Astrocyte (in vitro differentiated cells and primary cell): Measurements from ENCODE around the gene CCDC9. TPM values are rescaled to one million over a fixed set of nuclear protein-coding genes. Genes with fewer than 3 reads are reported as not detected.

Experiments used
- DNase-seq: peaks from one replicate; pipeline ENCODE4 v3.0.0-alpha.2; 2010; ENCODE audit warnings: low read depth
- FAIRE-seq: peaks from 2 replicates; lab custom pipeline; 2011; peaks lifted over from hg19 to GRCh38; lab: Jason Lieb, UNC
- H2AFZ ChIP-seq: 2 replicates; pipeline ENCODE4 v1.6.0; 2012; ENCODE audit warnings: low read depth, low read length, inconsistent platforms
- H3K27ac ChIP-seq: 2 replicates; pipeline ENCODE4 v1.5.1; 2011; ENCODE audit warnings: low read depth, low read length, inconsistent platforms
- H3K27me3 ChIP-seq: 2 replicates; pipeline ENCODE4 v1.6.0; 2011; ENCODE audit warnings: low read length, inconsistent platforms; ENCODE audit not compliant: insufficient read depth
- H3K36me3 ChIP-seq: 2 replicates; pipeline ENCODE4 v1.5.1; 2011; ENCODE audit warnings: low read length, inconsistent platforms; ENCODE audit not compliant: insufficient read depth
- H3K4me1 ChIP-seq: 2 replicates; pipeline ENCODE4 v1.5.1; 2011; ENCODE audit warnings: low read length, inconsistent platforms; ENCODE audit not compliant: insufficient read depth
- H3K4me2 ChIP-seq: 2 replicates; pipeline ENCODE4 v1.6.0; 2012; ENCODE audit warnings: low read length, inconsistent platforms
- H3K4me3 ChIP-seq: 2 replicates; pipeline ENCODE4 v1.5.1; 2011; ENCODE audit warnings: low read depth, mild to moderate bottlenecking, low read length, inconsistent platforms; ENCODE audit not compliant: insufficient read depth
- H3K79me2 ChIP-seq: 2 replicates; pipeline ENCODE4 v1.6.0; 2012; ENCODE audit warnings: mild to moderate bottlenecking, low read length, inconsistent platforms; ENCODE audit not compliant: insufficient read depth
- H3K9ac ChIP-seq: 2 replicates; pipeline ENCODE4 v1.6.0; 2012; ENCODE audit warnings: mild to moderate bottlenecking, low read length, inconsistent platforms
- H3K9me3 ChIP-seq: 2 replicates; pipeline ENCODE4 v1.5.1; 2012; ENCODE audit warnings: low read depth, mild to moderate bottlenecking, low read length, inconsistent platforms; ENCODE audit not compliant: insufficient read depth
- H4K20me1 ChIP-seq: 2 replicates; pipeline ENCODE4 v1.6.0; 2012; ENCODE audit warnings: low read length, inconsistent platforms; ENCODE audit not compliant: insufficient read depth
- H3K27ac Mint-ChIP-seq: one replicate; pipeline ENCODE4 v1.8.0; 2021; ENCODE audit warnings: mild to moderate bottlenecking, mixed read lengths; ENCODE audit not compliant: unreplicated experiment
- H3K27me3 Mint-ChIP-seq: one replicate; pipeline ENCODE4 v1.8.0; 2021; ENCODE audit warnings: low read depth, mixed read lengths; ENCODE audit not compliant: unreplicated experiment
- H3K36me3 Mint-ChIP-seq: one replicate; pipeline ENCODE4 v1.8.0; 2021; ENCODE audit warnings: low read depth, mixed read lengths; ENCODE audit not compliant: unreplicated experiment
- H3K4me1 Mint-ChIP-seq: one replicate; pipeline ENCODE4 v1.8.0; 2021; ENCODE audit warnings: low read depth, mixed read lengths; ENCODE audit not compliant: unreplicated experiment
- H3K4me3 Mint-ChIP-seq: one replicate; pipeline ENCODE4 v1.8.0; 2021; ENCODE audit warnings: mild to moderate bottlenecking, moderate library complexity, mixed read lengths; ENCODE audit not compliant: unreplicated experiment
- H3K9me3 Mint-ChIP-seq: one replicate; pipeline ENCODE4 v1.8.0; 2021; ENCODE audit warnings: mild to moderate bottlenecking, mixed read lengths; ENCODE audit not compliant: unreplicated experiment
- CTCF ChIP-seq: IDR thresholded peaks from 2 replicates; pipeline ENCODE4 v1.5.1; 2011; ENCODE audit warnings: low read depth, mild to moderate bottlenecking, inconsistent platforms, low read length, moderate library complexity; ENCODE audit not compliant: insufficient read depth
- EZH2 ChIP-seq: IDR thresholded peaks from 2 replicates; pipeline ENCODE4 v1.6.1; 2012; ENCODE audit warnings: mild to moderate bottlenecking, low read length, inconsistent platforms; ENCODE audit not compliant: insufficient read depth
- microRNA-seq: library from miRNA; unstranded; fragments of <30 nt; microRNA quantifications from one replicate; pipeline ENCODE4 v1.2.0, GENCODE V29; 2020
- total RNA-seq: library from RNA; stranded (reverse); gene quantifications from 2 replicates; pipeline ENCODE4 v1.2.1, GENCODE V29; 2021

CCDC9 gene
- total RNA-seq, 1 donor from 2014 or later, result 44.6 TPM

DNA sequence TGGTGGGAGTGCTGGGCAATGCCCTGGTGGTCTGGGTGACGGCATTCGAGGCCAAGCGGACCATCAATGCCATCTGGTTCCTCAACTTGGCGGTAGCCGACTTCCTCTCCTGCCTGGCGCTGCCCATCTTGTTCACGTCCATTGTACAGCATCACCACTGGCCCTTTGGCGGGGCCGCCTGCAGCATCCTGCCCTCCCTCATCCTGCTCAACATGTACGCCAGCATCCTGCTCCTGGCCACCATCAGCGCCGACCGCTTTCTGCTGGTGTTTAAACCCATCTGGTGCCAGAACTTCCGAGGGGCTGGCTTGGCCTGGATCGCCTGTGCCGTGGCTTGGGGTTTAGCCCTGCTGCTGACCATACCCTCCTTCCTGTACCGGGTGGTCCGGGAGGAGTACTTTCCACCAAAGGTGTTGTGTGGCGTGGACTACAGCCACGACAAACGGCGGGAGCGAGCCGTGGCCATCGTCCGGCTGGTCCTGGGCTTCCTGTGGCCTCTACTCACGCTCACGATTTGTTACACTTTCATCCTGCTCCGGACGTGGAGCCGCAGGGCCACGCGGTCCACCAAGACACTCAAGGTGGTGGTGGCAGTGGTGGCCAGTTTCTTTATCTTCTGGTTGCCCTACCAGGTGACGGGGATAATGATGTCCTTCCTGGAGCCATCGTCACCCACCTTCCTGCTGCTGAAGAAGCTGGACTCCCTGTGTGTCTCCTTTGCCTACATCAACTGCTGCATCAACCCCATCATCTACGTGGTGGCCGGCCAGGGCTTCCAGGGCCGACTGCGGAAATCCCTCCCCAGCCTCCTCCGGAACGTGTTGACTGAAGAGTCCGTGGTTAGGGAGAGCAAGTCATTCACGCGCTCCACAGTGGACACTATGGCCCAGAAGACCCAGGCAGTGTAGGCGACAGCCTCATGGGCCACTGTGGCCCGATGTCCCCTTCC is 63.9 kb downstream of the CCDC9 start:
- Histone ChIP-seq H3K27ac (no peak overlapping the region), H3K9ac (no peak overlapping the region), H3K79me2 (no peaks in the 10 kb centered on the region), H3K4me3 (no peak overlapping the region), H3K4me2 (no peak overlapping the region), H3K9me3 (no peaks in the 10 kb centered on the region), H4K20me1 (no peaks in the 10 kb centered on the region), H3K4me1 (peaks cover 4% of the 10 kb centered on the region), H3K27me3 (peaks cover 3% of the 10 kb centered on the region), H2AFZ (no peak overlapping the region), H3K36me3 (no peaks in the 10 kb centered on the region)
- DNase-seq, result no peak
- peaks cover 11% of the 10 kb centered on the region for H3K9me3 Mint-ChIP-seq
- peak overlapping the region; percentile 55 for H3K27ac Mint-ChIP-seq
- peaks cover 12% of the 10 kb centered on the region for H3K27me3 Mint-ChIP-seq
- TF ChIP-seq CTCF, result no peak
- TF ChIP-seq EZH2, result no peak
- H3K4me1 Mint-ChIP-seq, result peaks cover 5% of the 10 kb centered on the region
- H3K4me3 Mint-ChIP-seq, result no peak overlapping the region
- no peak for FAIRE-seq
- H3K36me3 Mint-ChIP-seq, result peaks cover 9% of the 10 kb centered on the region

Small RNA genes lying within 50 kb of the gene (microRNA-seq; reads per million reads assigned to microRNA genes)
- gene MIR3190 (not detected), gene MIR3191 (not detected)

Other genes starting within 250 kb of the CCDC9 start
- gene NPAS1, start 236.7 kb upstream of the CCDC9 start, total RNA-seq, result 2.5 and 3.6 TPM in 2 replicates
- 36.5 and 39.9 TPM in 2 replicates for gene TMEM160, start 207.9 kb upstream of the CCDC9 start, total RNA-seq
- gene ZC3H4, start 142.7 kb upstream of the CCDC9 start, total RNA-seq, result 36.6 and 42.3 TPM in 2 replicates
- 107 and 133 TPM in 2 replicates for gene SAE1, start 125.7 kb upstream of the CCDC9 start, total RNA-seq
- 43.5 and 54.6 TPM in 2 replicates for gene BBC3, start 25.3 kb upstream of the CCDC9 start, total RNA-seq
- gene INAFM1, start 18.4 kb downstream of the CCDC9 start, total RNA-seq, result 23.6 and 25.7 TPM in 2 replicates
- 4.6 and 5.2 TPM in 2 replicates for gene C5AR1, start 53.3 kb downstream of the CCDC9 start, total RNA-seq
- gene C5AR2, start 75.7 kb downstream of the CCDC9 start, total RNA-seq, result not detected in 2 replicates
- gene DHX34, start 92.8 kb downstream of the CCDC9 start, total RNA-seq, result 13.9 and 17.7 TPM in 2 replicates
- gene MEIS3, start 163.0 kb downstream of the CCDC9 start, total RNA-seq, result 71.1 and 93.7 TPM in 2 replicates
- gene SLC8A2, start 215.4 kb downstream of the CCDC9 start, total RNA-seq, result 3.3 and 9.6 TPM in 2 replicates
- gene KPTN, start 227.7 kb downstream of the CCDC9 start, total RNA-seq, result 13.2 and 15.9 TPM in 2 replicates